Activated naive CD4-positive, alpha-beta T cell treated with anti-CD3 and anti-CD28 coated beads, Interleukin-2, amount 50 U/mL, for 72 hours (primary cell): ENCODE results near the gene DEK. TPM values are rescaled to one million over a fixed set of nuclear protein-coding genes. Genes with fewer than 3 reads are reported as not detected.
A peak's percentile ranks its signal among the peaks of the same experiment; 100 is the strongest.
"Not testable (repeated sequence)": the region's sequence is repeated elsewhere in the genome, so short reads cannot be mapped to it uniquely, and the experiment has no call there.

Source experiments
- ATAC-seq, 2 donors: fragments of 150-1000 bp; cut with Tn5 transposase; 2 replicates each; pipeline ENCODE4 v1.10.0; 2021; ENCODE audit warnings: mild to moderate bottlenecking in 2 of 2, moderate library complexity in 2 of 2
- DNase-seq, 2 donors: peaks; one replicate each; pipeline ENCODE4 v3.0.0; 2021 to 2022; ENCODE audit warnings: low spot score in 2 of 2
- H3K27ac Mint-ChIP-seq, 2 donors: one replicate each; pipeline ENCODE4 v1.8.0; 2022; ENCODE audit warnings: mild to moderate bottlenecking in 2 of 2, mixed read lengths in 2 of 2
- H3K36me3 Mint-ChIP-seq, 2 donors: one replicate each; pipeline ENCODE4 v1.8.0; 2022; ENCODE audit warnings: mixed read lengths in 2 of 2
- H3K9me3 Mint-ChIP-seq, 2 donors: one replicate each; pipeline ENCODE4 v1.8.0; 2022; ENCODE audit warnings: mixed read lengths in 2 of 2
- total RNA-seq, 2 donors: library from RNA; stranded (reverse); gene quantifications; one replicate each; pipeline ENCODE4 v1.2.3, GENCODE V29; 2022

The DEK gene
- total RNA-seq, 2 donors from 2014 or later = 185 to 239 TPM

DNA sequence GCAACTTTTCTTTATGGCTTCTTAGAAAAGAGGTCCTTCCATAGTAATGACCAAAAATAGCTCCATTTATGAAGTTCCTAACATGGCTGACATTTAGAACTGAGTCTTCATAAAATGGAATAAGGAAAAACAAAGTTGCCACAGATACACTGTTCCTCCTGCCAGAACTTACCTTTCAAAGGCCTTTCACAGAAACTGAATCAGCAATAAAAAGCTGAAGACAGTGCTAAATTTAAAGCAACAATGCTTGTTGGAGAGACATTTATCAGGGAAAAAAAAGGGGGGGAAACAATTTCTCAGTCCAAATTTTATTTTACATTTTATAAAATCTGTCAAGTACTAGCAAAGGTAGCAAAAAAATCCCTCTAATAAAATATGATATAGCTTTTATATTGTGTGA lies 17.3 kb downstream of the DEK start:
- ATAC-seq = no peak
- no peak for DNase-seq
- no peak overlapping the region for H3K27ac Mint-ChIP-seq
- peaks cover 0 to 4% of the 10 kb centered on the region in 2 donors for H3K9me3 Mint-ChIP-seq
- H3K36me3 Mint-ChIP-seq = peaks cover 42 to 90% of the 10 kb centered on the region in 2 donors

DNA sequence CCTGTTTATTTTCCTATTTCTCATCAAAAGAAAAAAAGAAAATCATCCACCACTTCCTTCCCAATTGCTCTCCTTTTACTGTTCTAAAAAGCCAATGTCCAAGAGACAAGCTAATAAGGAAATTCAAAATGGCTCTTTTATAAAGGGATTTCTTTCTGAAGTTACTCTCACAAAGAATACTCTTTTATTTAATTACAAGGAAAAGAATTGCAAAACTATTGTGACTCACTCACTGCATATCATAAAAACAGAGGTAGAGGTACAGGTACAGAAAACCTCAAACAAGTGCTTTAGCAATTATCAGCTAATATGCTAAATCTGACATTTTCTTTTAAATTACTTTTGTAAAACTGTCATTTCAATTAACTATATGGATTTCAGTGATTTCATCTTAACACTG lies 18.1 kb downstream of the DEK start:
- Mint-ChIP-seq H3K9me3 (peaks cover 0 to 4% of the 10 kb centered on the region in 2 donors), H3K36me3 (peaks cover 38 to 91% of the 10 kb centered on the region in 2 donors), H3K27ac (peak overlapping the region in 1 of 2 donors; percentile 60)
- DNase-seq (no peak), ATAC-seq (no peak)

DNA sequence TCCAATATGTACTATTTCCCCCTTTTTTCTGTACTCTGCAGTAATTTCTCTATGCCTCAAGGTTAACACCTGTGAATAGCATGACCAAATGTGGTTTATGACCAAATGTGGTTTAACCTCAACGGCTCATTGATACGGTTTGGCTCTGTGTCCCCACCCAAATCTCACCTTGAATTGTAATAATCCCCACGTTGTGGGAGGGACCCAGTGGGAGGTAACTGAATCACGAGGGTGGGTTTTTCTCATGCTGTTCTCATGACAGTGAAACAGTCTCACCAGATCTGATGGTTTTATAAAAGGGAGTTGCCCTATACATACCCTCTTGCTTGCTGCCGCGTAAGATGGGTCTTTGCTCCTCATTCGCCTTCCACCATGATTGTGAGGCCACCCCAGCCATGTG lies 18.7 kb downstream of the DEK start:
- DNase-seq (peak in 1 of 2 donors; percentile 35), ATAC-seq (peak; percentile 67 to 84)
- H3K36me3 Mint-ChIP-seq = peaks cover 40 to 90% of the 10 kb centered on the region in 2 donors
- peak overlapping the region in 1 of 2 donors; percentile 60 for H3K27ac Mint-ChIP-seq
- H3K9me3 Mint-ChIP-seq = peaks cover 0 to 4% of the 10 kb centered on the region in 2 donors

DNA sequence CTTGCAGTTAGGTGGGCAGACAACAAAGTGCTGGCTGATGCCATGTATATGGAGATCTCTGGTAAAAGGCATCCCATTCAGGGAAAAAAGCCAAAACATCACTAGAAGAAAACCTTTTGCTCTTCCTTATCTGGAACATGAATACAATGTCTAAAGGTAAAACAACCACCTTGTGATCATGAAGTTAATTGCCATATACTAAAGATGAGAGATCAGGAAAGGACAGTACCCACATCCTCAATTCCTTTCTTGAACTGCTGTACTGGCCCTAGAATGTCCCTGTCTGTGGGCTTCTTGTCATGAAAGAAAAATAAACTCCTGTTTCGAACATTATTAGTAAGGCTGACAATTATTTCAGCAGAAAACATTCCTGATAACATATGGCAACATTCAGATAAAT lies 19.3 kb downstream of the DEK start:
- ATAC-seq = no peak
- H3K36me3 Mint-ChIP-seq = peaks cover 40 to 90% of the 10 kb centered on the region in 2 donors
- DNase-seq = no peak
- H3K9me3 Mint-ChIP-seq = peaks cover 0 to 4% of the 10 kb centered on the region in 2 donors
- peak overlapping the region in 1 of 2 donors; percentile 60 for H3K27ac Mint-ChIP-seq

DNA sequence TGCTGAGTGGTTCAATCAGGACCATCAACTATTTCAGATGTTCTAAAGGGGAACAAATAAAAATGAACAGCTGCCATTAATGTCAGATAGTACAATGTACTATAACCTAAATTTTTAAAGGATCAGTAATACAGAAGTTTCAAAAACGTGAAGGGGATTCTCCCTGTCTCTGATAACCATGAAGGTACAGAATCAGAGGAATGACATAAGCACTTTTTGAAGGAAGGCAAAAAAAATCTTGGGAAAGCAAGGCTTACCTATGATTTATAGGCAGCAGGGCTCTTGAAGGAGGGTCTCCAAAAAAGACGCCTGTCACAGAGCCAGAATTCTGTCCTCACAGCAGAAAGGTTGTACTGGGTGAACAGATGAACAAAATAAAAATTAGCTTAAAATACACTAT lies 20.1 kb downstream of the DEK start:
- H3K9me3 Mint-ChIP-seq = peaks cover 0 to 4% of the 10 kb centered on the region in 2 donors
- no peak overlapping the region for H3K27ac Mint-ChIP-seq
- no peak for ATAC-seq
- peaks cover 35 to 84% of the 10 kb centered on the region in 2 donors for H3K36me3 Mint-ChIP-seq
- no peak for DNase-seq

DNA sequence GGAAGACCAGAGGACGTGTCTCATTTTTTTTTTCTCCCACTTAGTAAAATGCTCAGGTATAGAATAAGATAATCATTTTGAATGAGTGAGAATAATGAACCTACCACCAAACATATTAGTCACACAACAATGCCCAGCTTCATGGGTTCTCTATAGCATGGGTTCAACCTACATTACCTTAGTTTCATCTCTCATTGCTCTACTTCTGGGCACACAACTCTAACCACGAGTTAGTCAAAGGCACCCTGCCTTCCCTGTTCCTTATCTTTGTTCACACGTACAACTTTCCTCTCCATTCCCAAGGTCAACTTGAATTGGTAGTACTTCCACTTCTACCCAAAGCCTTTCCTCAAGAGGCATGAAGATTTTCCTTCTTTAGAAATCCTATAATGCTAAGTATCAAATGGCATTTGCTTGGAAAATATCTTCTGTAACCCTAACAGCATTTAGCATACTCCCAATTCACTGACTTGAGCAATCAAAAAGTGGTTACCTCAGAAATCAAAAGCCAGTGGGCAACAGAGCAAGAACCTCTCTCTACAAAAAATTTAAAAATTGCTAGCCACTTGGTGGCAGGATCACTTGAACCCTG lies 20.9 kb downstream of the DEK start:
- Mint-ChIP-seq H3K9me3 (peaks cover 0 to 4% of the 10 kb centered on the region in 2 donors), H3K27ac (peak overlapping the region; percentile 28 to 81), H3K36me3 (peaks cover 26 to 75% of the 10 kb centered on the region in 2 donors)
- peak; percentile 53 to 72 for ATAC-seq
- DNase-seq = no peak

DNA sequence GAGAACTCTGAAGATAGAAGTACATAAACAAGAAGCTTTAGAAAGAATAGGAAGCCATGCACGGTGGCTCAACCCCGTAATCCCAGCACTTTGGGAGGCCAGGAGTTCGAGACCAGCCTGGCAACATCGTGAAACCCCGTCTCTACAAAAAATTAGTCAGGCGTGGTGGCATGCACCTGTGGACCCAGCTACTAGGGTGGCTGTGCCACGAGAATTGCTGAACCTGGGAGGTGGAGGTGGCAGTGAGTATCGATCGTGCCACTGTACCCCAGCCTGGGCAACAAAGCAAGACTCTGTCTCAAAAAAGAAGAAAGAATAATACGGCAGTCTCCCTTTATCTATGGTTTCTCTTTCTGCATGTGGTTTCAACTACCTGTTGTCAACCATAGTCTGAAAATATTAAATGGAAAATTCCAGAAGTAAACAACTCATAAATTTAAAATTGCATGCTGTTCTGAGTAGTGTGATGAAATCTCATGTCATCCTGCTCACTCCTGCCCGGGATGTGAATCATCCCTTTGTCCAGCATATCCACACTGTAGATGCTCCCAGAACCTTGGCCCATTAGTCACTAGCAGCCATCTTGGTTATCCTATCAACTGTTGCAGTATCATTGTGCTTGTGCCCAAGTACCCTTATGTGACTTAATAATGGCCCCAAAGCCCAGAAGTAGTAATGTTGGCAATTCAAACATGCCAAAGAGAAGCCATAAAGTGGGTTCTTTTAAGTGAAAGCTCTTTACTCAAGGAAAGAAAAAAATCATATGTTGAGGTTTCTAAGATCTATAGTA lies 22.1 kb downstream of the DEK start:
- Mint-ChIP-seq H3K27ac (peak overlapping the region; percentile 60 to 83), H3K36me3 (peaks cover 29 to 70% of the 10 kb centered on the region in 2 donors), H3K9me3 (peaks cover 0 to 4% of the 10 kb centered on the region in 2 donors)
- no peak for DNase-seq
- ATAC-seq = peak; percentile 18 to 20

DNA sequence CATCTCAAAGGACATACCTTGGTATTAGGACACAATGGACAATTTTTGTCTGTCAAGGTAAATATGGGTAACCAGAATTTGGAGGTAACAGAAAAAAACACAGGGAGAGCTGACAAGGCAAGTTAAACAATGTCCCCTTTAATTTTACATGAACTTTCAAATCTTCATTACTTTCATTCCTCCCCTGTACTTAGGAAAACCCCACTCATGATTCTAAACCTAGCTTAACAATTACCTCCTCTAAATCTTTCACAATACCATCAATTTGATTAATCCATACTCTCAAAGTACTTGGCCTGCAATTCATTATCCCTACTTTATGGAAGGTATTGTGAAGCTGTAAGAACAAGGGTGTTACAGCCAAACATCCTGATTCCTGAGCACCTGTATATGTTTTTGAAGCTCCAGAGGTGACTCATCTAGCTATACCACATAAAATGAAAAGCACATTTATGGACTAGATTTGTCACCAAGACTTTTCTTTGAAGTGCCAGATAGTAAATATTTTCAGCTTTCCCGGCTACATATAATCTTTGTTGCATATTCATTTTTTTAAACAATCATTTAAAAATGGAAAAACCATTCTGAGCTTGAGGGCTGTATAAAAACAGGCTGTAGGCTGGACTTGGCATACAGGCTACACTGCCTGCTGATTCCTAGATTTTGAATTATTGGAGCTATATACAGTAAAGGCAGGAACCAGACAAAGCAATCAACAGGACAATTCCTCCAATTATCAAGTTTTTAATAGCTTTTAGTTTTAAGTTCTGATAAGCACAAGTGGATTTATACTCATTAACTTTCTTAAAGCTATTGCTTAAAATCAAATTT lies 22.9 kb downstream of the DEK start:
- Mint-ChIP-seq H3K36me3 (peaks cover 29 to 70% of the 10 kb centered on the region in 2 donors), H3K27ac (peak overlapping the region; percentile 60 to 83), H3K9me3 (peaks cover 0 to 4% of the 10 kb centered on the region in 2 donors)
- ATAC-seq (peak; percentile 42 to 73), DNase-seq (no peak)

DNA sequence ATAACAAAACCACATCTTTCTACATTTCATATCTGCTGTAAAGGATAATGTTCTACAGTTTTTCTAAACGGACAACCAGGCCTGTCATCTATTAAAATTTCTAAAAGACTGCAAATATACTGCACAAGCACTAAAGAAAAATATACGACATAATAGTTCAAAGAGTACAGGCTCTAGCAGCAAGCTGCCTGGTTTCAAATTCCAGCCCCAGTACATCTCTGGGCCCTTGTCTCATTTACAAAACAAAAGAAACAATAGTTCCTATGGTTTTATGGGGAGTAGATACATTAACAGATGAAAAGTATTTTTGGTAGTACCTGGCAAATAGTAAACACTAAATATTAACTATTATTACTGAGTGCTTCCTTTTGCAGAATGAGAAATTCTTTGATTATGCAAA lies 24.1 kb downstream of the DEK start:
- peaks cover 27 to 70% of the 10 kb centered on the region in 2 donors for H3K36me3 Mint-ChIP-seq
- no peak overlapping the region for H3K27ac Mint-ChIP-seq
- ATAC-seq (no peak), DNase-seq (no peak)
- peaks cover 0 to 4% of the 10 kb centered on the region in 2 donors for H3K9me3 Mint-ChIP-seq

DNA sequence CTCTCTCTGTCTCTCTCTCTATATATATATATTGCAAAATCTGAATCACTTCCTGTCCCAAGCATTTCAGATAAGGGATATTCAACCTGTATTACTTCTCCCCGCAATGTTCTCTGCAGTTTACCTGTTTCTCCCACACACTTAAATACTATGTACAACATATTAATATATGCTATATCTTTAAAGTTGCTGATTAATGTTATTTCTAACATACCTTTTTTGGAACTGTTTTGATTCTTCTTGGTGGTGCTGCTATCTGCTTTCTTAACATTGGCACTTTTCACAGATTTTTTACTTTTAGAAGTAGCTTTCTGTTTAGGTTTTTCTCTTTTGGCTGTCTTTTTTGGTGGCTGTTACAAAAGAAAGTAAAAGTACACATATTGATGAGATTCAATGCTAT lies 27.2 kb downstream of the DEK start:
- Mint-ChIP-seq H3K9me3 (peaks cover 10 to 11% of the 10 kb centered on the region in 2 donors), H3K36me3 (peaks cover 45 to 70% of the 10 kb centered on the region in 2 donors), H3K27ac (no peak overlapping the region)
- ATAC-seq = no peak
- no peak for DNase-seq

DNA sequence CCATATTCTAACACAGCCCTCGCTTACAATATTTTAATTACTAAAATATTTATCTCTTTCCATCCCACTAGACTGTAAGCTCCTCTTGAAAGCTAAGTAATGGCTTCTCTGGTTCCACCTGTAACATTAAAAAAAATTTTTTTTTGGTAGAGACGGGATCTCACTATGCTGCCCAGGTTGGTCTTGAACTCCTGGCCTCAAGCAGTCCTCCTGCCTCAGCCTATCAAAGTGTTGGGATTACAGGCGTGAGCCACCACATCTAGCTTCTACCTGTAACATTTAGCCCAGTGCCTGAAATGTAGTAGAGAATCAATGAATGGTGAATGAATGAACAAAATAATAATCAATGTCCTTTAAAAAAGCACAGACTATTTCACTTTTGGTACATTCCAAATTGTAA lies 28.8 kb downstream of the DEK start:
- no peak for ATAC-seq
- peaks cover 16 to 17% of the 10 kb centered on the region in 2 donors for H3K9me3 Mint-ChIP-seq
- peaks cover 56 to 72% of the 10 kb centered on the region in 2 donors for H3K36me3 Mint-ChIP-seq
- no peak for DNase-seq
- no peak overlapping the region for H3K27ac Mint-ChIP-seq

DNA sequence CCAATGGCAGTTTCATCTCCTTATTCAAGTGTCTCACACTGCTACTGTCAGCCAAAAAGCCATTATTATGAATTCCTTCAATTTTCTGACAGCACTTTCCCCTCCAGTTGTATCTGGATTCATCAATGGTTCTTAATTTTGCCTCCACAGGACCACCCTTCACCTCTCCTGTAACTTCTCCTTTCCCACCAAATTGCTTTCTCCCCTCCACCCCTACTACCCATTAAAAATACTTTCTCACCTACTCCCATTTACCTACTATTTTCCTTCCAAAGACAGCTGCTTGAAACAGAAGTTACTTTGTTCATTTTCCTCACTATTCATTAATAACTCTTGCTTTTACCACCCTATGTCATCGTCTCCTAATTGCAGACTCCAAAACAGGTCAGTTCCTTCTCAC lies 29.8 kb downstream of the DEK start:
- no peak for DNase-seq
- Mint-ChIP-seq H3K36me3 (peaks cover 65 to 82% of the 10 kb centered on the region in 2 donors), H3K9me3 (peaks cover 17 to 18% of the 10 kb centered on the region in 2 donors), H3K27ac (peak overlapping the region in 1 of 2 donors; percentile 53)
- ATAC-seq = no peak

DNA sequence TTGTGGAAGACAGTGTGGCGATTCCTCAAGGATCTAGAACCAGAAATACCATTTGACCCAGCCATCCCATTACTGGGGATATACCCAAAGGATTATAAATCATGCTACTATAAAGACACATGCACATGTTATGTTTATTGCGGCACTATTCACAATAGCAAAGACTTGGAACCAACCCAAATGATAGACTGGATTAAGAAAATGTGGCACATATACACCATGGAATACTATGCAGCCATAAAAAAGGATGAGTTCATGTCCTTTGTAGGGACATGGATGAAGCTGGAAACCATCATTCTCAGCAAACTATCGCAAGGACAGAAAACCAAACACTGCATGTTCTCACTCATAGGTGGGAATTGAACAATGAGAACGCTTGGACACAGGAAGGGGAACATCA lies 30.6 kb downstream of the DEK start:
- not testable (repeated sequence) for DNase-seq, ATAC-seq, H3K27ac Mint-ChIP-seq
- peaks cover 73 to 90% of the 10 kb centered on the region in 2 donors for H3K36me3 Mint-ChIP-seq
- peaks cover 17 to 21% of the 10 kb centered on the region in 2 donors for H3K9me3 Mint-ChIP-seq

DNA sequence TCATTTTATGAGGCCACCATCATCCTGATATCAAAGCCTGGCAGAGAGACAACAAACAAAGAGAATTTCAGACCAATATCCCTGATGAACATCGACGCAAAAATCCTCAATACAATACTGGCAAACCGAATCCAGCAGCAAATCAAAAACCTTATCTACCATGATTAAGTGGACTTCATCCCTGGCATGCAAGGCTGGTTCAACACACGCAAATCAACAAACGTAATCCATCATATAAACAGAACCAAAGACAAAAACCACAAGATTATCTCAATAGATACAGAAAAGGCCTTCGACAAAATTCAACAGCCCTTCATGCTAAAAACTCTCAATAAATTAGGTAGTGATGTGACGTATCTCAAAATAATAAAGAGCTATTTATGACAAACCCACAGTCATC lies 32.5 kb downstream of the DEK start:
- not testable (repeated sequence) for H3K27ac Mint-ChIP-seq, ATAC-seq, DNase-seq
- peaks cover 79 to 81% of the 10 kb centered on the region in 2 donors for H3K36me3 Mint-ChIP-seq
- peaks cover 17 to 21% of the 10 kb centered on the region in 2 donors for H3K9me3 Mint-ChIP-seq

DNA sequence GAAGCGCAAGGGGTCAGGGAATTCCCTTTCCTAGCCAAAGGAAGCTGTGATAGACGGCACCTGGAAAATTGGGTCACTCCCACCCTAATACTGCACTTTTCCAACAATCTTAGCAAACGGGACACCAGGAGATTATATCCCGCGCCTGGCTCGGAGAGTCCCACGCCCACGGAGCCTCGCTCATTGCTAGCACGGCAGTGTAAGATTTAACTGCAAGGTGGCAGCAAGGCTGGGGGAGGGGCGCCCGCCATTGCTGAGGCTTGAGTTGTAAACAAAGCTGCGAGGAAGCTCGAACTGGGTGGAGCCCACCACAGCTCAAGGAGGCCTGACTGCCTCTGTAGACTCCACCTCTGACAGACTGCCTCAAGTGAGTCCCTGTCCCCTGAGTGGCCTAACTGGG lies 35.7 kb downstream of the DEK start:
- DNase-seq, H3K27ac Mint-ChIP-seq, ATAC-seq: not testable (repeated sequence)
- H3K36me3 Mint-ChIP-seq = peaks cover 49 to 58% of the 10 kb centered on the region in 2 donors
- H3K9me3 Mint-ChIP-seq = peaks cover 8 to 12% of the 10 kb centered on the region in 2 donors

DNA sequence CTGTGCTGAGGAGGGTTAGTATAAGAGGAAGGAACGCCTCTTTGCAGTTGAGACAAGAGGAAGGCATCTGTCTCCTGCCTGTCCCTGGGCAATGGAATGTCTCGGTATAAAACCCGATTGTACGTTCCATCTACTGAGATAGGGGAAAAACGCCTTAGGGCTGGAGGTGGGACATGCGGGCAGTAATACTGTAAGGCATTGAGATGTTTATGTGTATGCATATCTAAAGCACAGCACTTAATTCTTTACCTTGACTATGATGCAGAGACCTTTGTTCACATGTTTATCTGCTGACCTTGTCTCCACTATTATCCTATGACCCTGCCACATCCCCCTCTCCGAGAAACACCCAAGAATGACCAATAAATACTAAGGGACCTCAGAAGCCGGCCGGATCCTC lies 37.2 kb downstream of the DEK start:
- DNase-seq, H3K27ac Mint-ChIP-seq, ATAC-seq: not testable (repeated sequence)
- Mint-ChIP-seq H3K9me3 (peaks cover 6 to 12% of the 10 kb centered on the region in 2 donors), H3K36me3 (peaks cover 34 to 44% of the 10 kb centered on the region in 2 donors)
